K562 (cell line): ENCODE results near the gene ATG4D. TPM values are rescaled to one million over a fixed set of nuclear protein-coding genes. Genes with fewer than 3 reads are reported as not detected.

Experiments
- DACH1 ChIP-seq: fragments of 450-650 bp; IDR thresholded peaks from 2 replicates; pipeline ENCODE4 v1.6.1; 2018; ENCODE audit not compliant: partially characterized antibody
- ETV1 ChIP-seq: fragments of 450-650 bp; conservative IDR thresholded peaks from 2 replicates; pipeline ENCODE4 v1.6.1; 2016; ENCODE audit warnings: missing genetic modification characterization, control low read depth, low read depth, missing compliant biosample characterization
- HDAC8 ChIP-seq: fragments of 450-650 bp; IDR thresholded peaks from 2 replicates; pipeline ENCODE4 v1.6.1; 2016; ENCODE audit warnings: mild to moderate bottlenecking, missing genetic modification characterization, moderate library complexity, missing compliant biosample characterization
- HNRNPLL ChIP-seq: fragments of 200-400 bp; formaldehyde crosslinking; IDR thresholded peaks from 2 replicates; pipeline ENCODE4 v1.6.1; 2017; ENCODE audit warnings: low read length, low read depth, mild to moderate bottlenecking; ENCODE audit not compliant: poor library complexity, severe bottlenecking
- HOXB6 ChIP-seq: fragments of 250-450 bp; sonication (Bioruptor Pico); IDR thresholded peaks from 2 replicates; pipeline ENCODE4 v1.5.1; 2022; ENCODE audit warnings: mild to moderate bottlenecking, borderline replicate concordance
- LCOR ChIP-seq: sonication (generic); formaldehyde crosslinking; IDR thresholded peaks from 2 replicates; pipeline ENCODE4 v1.8.0; 2022; ENCODE audit warnings: mild to moderate bottlenecking, missing genetic modification reagents
- MED1 ChIP-seq: sonication (generic); formaldehyde crosslinking; IDR thresholded peaks from 2 replicates; pipeline ENCODE4 v1.8.1; 2023; ENCODE audit warnings: missing genetic modification reagents, borderline replicate concordance
- PHTF2 ChIP-seq: fragments of 250-450 bp; sonication (Bioruptor Pico); IDR thresholded peaks from 2 replicates; pipeline ENCODE4 v1.5.0; 2021; ENCODE audit warnings: mild to moderate bottlenecking
- PRPF4 ChIP-seq: fragments of 200-400 bp; formaldehyde crosslinking; IDR thresholded peaks from one replicate; pipeline ENCODE4 v1.6.1; 2017; ENCODE audit warnings: low read length, low read depth, mild to moderate bottlenecking; ENCODE audit not compliant: insufficient read depth, poor library complexity, severe bottlenecking
- RUNX1 ChIP-seq: sonication (generic); IDR thresholded peaks from 2 replicates; pipeline ENCODE4 v1.6.1; 2016; ENCODE audit warnings: antibody characterized with exemption, low read depth
- SMARCE1 ChIP-seq: fragments of 450-650 bp; IDR thresholded peaks from 2 replicates; pipeline ENCODE4 v1.7.1; 2016; ENCODE audit warnings: mild to moderate bottlenecking
- WHSC1 ChIP-seq: IDR thresholded peaks from one replicate; pipeline ENCODE4 v1.6.1; 2012; ENCODE audit warnings: low read length, control low read depth, inconsistent platforms
- XRCC3 ChIP-seq: fragments of 450-650 bp; IDR thresholded peaks from 2 replicates; pipeline ENCODE4 v1.6.1; 2017; ENCODE audit warnings: mild to moderate bottlenecking, moderate library complexity
- ZNF121 ChIP-seq: sonication (generic); formaldehyde crosslinking; conservative IDR thresholded peaks from 2 replicates; pipeline ENCODE4 v1.8.0; 2022; ENCODE audit warnings: missing genetic modification reagents
- ZNF324 ChIP-seq: fragments of 250-450 bp; sonication (Bioruptor Pico); IDR thresholded peaks from 2 replicates; pipeline ENCODE4 v1.4.0; 2020; ENCODE audit warnings: mild to moderate bottlenecking
- ZNF384 ChIP-seq: IDR thresholded peaks from 2 replicates; pipeline ENCODE4 v1.6.1; 2012; ENCODE audit warnings: low read depth, low read length, improper control_type of control experiment
- ZNF41 ChIP-seq: fragments of 250-450 bp; sonication (Bioruptor Pico); conservative IDR thresholded peaks from 2 replicates; pipeline ENCODE4 v1.4.0; 2020; ENCODE audit warnings: mild to moderate bottlenecking
- ZNF695 ChIP-seq: fragments of 450-650 bp; formaldehyde crosslinking; IDR thresholded peaks from 2 replicates; pipeline ENCODE4 v1.4.0; 2020; ENCODE audit warnings: mild to moderate bottlenecking, moderate library complexity
- ZNF785 ChIP-seq: fragments of 250-450 bp; sonication (Bioruptor Pico); IDR thresholded peaks from 2 replicates; pipeline ENCODE4 v1.4.0; 2020; ENCODE audit warnings: mild to moderate bottlenecking
- polyA plus RNA-seq, 8 experiments: library from polyadenylated mRNA; depleted of rRNA in 4 of 8; stranded (reverse) in 5 of 8; unstranded in 3 of 8; fragments of >200 nt; fragmentation: Nextera tagmentation in 2 of 8; fragmentation: Illumina TruSeq in 1 of 8; extraction: Ambion mirVana in 2 of 8; extraction: Trizol in 1 of 8; gene quantifications; 2 replicates each; pipeline versions ENCODE4 v1.2.1 to v1.2.3, GENCODE V29; 2011 to 2014; ENCODE audit warnings: inconsistent platforms in 1 of 8, missing spikeins in 1 of 8
- total RNA-seq, 7 experiments: library from RNA; depleted of rRNA in 6 of 7; stranded (reverse); fragments of >200 nt in 6 of 7; fragmentation: Illumina TruSeq in 2 of 7; extraction: Trizol in 2 of 7; gene quantifications; 2 replicates each; pipeline versions ENCODE4 v1.2.1 to v1.2.3, GENCODE V29; 2011 to 2021; ENCODE audit warnings: low replicate concordance in 1 of 7
- TF ChIP-seq, protein P1 (sequence below): fragments of 250-450 bp; sonication (Bioruptor Pico); IDR thresholded peaks from 2 replicates; pipeline ENCODE4 v1.5.0; 2020; ENCODE audit warnings: mild to moderate bottlenecking
- TF ChIP-seq, protein P2 (sequence below): sonication (generic); formaldehyde crosslinking; IDR thresholded peaks from 2 replicates; pipeline ENCODE4 v1.8.0; 2022; ENCODE audit warnings: missing genetic modification reagents, mild to moderate bottlenecking, borderline replicate concordance
- TF ChIP-seq, protein P3 (sequence below): fragments of 250-450 bp; sonication (Bioruptor Pico); IDR thresholded peaks from 2 replicates; pipeline ENCODE4 v1.8.0; 2021; ENCODE audit warnings: mild to moderate bottlenecking, moderate library complexity
- TF ChIP-seq, protein P4 (sequence below): sonication (generic); formaldehyde crosslinking; IDR thresholded peaks from 2 replicates; pipeline ENCODE4 v1.8.1; 2023; ENCODE audit warnings: mild to moderate bottlenecking, missing genetic modification reagents, moderate library complexity

ATG4D gene
- total and polyA plus RNA-seq, 9 of the 15 experiments (the other 6 are each of a cell fraction or from before 2014, with no cell fraction given): 0.51 to 66.1 (median 22.9) TPM

DNA sequence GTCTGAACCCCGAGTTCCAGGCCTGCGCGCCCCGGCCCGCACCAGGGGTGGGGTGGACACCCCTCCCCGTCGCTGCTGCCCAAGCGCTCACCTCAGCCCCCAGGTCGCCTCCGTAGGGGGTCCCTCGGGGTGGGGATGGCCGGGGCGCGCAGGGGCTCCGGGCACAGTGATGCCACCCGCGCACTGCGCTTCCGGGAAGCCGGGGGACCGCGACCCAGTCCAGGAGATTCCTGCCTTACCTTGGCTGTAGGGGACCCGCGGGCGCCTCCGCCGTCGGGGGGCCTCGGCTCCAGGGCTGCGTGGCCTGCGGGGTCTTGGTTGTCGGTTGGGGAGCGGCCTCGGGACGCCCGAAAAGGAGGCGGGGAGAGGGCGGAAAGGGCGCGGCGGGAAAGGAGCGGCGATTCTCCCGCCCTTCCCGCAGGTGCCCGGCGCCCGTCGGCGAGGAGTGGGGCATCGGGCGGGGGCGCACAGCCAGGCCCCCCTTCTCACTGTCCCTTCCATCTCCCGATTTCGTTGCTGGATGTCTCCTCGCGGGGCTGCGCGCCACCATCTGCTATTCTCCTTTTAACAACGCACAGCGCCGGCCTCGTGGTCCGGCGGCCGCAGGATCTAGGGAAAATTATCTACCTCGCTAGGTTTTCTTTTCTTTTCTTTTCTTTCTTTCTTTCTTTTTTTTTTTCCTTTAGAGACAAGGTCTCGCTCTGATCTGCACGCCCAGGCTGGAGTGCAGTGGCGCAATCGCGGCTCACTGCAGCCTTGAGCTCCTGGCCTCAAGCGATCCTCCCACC is 40.5 kb upstream of the ATG4D start, which contains the start of gene KEAP1 (continued):
- no peak for TF ChIP-seq ZNF324 (CRISPR knock-in tag)
- peak; percentile 72 for TF ChIP-seq SMARCE1
- peak; percentile 66; the same call in 1 of the 2 replicates for TF ChIP-seq LCOR
- no peak for TF ChIP-seq ZNF695 (CRISPR knock-in tag)
- peak; percentile 37 for TF ChIP-seq HNRNPLL
- TF ChIP-seq, protein P1, sequence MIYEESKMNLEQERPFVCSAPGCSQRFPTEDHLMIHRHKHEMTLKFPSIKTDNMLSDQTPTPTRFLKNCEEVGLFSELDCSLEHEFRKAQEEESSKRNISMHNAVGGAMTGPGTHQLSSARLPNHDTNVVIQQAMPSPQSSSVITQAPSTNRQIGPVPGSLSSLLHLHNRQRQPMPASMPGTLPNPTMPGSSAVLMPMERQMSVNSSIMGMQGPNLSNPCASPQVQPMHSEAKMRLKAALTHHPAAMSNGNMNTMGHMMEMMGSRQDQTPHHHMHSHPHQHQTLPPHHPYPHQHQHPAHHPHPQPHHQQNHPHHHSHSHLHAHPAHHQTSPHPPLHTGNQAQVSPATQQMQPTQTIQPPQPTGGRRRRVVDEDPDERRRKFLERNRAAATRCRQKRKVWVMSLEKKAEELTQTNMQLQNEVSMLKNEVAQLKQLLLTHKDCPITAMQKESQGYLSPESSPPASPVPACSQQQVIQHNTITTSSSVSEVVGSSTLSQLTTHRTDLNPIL (CRISPR knock-in tag): no peak
- TF ChIP-seq ZNF384: no peak
- no peak for TF ChIP-seq PRPF4
- TF ChIP-seq PHTF2 (CRISPR knock-in tag): no peak
- TF ChIP-seq HOXB6 (CRISPR knock-in tag): no peak
- TF ChIP-seq ZNF121 (CRISPR knock-in tag): no peak
- TF ChIP-seq WHSC1: no peak
- TF ChIP-seq, protein P2, sequence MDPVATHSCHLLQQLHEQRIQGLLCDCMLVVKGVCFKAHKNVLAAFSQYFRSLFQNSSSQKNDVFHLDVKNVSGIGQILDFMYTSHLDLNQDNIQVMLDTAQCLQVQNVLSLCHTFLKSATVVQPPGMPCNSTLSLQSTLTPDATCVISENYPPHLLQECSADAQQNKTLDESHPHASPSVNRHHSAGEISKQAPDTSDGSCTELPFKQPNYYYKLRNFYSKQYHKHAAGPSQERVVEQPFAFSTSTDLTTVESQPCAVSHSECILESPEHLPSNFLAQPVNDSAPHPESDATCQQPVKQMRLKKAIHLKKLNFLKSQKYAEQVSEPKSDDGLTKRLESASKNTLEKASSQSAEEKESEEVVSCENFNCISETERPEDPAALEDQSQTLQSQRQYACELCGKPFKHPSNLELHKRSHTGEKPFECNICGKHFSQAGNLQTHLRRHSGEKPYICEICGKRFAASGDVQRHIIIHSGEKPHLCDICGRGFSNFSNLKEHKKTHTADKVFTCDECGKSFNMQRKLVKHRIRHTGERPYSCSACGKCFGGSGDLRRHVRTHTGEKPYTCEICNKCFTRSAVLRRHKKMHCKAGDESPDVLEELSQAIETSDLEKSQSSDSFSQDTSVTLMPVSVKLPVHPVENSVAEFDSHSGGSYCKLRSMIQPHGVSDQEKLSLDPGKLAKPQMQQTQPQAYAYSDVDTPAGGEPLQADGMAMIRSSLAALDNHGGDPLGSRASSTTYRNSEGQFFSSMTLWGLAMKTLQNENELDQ (CRISPR knock-in tag): peak; percentile 75; the same call in 1 of the 2 replicates
- no peak for TF ChIP-seq MED1 (CRISPR knock-in tag)
- TF ChIP-seq, protein P3, sequence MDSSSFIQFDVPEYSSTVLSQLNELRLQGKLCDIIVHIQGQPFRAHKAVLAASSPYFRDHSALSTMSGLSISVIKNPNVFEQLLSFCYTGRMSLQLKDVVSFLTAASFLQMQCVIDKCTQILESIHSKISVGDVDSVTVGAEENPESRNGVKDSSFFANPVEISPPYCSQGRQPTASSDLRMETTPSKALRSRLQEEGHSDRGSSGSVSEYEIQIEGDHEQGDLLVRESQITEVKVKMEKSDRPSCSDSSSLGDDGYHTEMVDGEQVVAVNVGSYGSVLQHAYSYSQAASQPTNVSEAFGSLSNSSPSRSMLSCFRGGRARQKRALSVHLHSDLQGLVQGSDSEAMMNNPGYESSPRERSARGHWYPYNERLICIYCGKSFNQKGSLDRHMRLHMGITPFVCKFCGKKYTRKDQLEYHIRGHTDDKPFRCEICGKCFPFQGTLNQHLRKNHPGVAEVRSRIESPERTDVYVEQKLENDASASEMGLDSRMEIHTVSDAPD (CRISPR knock-in tag): no peak
- TF ChIP-seq XRCC3: no peak
- TF ChIP-seq ZNF785: no peak
- TF ChIP-seq, protein P4, sequence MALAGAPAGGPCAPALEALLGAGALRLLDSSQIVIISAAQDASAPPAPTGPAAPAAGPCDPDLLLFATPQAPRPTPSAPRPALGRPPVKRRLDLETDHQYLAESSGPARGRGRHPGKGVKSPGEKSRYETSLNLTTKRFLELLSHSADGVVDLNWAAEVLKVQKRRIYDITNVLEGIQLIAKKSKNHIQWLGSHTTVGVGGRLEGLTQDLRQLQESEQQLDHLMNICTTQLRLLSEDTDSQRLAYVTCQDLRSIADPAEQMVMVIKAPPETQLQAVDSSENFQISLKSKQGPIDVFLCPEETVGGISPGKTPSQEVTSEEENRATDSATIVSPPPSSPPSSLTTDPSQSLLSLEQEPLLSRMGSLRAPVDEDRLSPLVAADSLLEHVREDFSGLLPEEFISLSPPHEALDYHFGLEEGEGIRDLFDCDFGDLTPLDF (CRISPR knock-in tag): 0 out of 2 replicates have a peak, but pooled peaks have one; percentile 83
- no peak for TF ChIP-seq DACH1
- TF ChIP-seq ZNF41 (CRISPR knock-in tag): no peak
- no peak for TF ChIP-seq RUNX1
- TF ChIP-seq HDAC8 (tag): 0 out of 2 replicates have a peak, but pooled peaks have one; percentile 41
- TF ChIP-seq ETV1 (tag): no peak
